GM23338 (cell line): ENCODE measurements around the gene SEMA5A. TPM values are rescaled to one million over a fixed set of nuclear protein-coding genes. Genes with fewer than 3 reads are reported as not detected.

Source experiments
- ATAC-seq: fragments of 200-7000 bp; cut with Tn5 transposase; 3 replicates; pipeline ENCODE4 v1.9.1; 2020
- DNase-seq: peaks from one replicate; pipeline ENCODE4 v3.0.0-alpha.2; 2015; ENCODE audit warnings: low spot score
- H2AFZ ChIP-seq: fragments of 200-600 bp; sonication (generic); 2 replicates; pipeline ENCODE4 v1.8.0; 2016; ENCODE audit warnings: antibody characterized with exemption, mild to moderate bottlenecking, moderate library complexity
- H3F3A ChIP-seq: fragments of 200-600 bp; sonication (generic); replicated peaks from 2 replicates; pipeline ENCODE4 v1.8.0; 2017; ENCODE audit warnings: antibody characterized with exemption, mixed run types, low read depth
- H3K27ac ChIP-seq: fragments of 200-600 bp; sonication (generic); 2 replicates; pipeline ENCODE4 v1.6.1; 2016; ENCODE audit warnings: low read depth
- H3K27me3 ChIP-seq: fragments of 200-600 bp; sonication (generic); 2 replicates; pipeline ENCODE4 v1.8.0; 2016; ENCODE audit warnings: mild to moderate bottlenecking, mixed run types, moderate library complexity; ENCODE audit not compliant: insufficient read depth
- H3K36me3 ChIP-seq: fragments of 200-600 bp; sonication (generic); 2 replicates; pipeline ENCODE4 v1.8.0; 2016; ENCODE audit warnings: mild to moderate bottlenecking; ENCODE audit not compliant: insufficient read depth
- H3K4me1 ChIP-seq: fragments of 200-600 bp; sonication (generic); 2 replicates; pipeline ENCODE4 v1.8.0; 2016; ENCODE audit warnings: mild to moderate bottlenecking, moderate library complexity; ENCODE audit not compliant: insufficient read depth
- H3K4me2 ChIP-seq: fragments of 200-600 bp; sonication (generic); 2 replicates; pipeline ENCODE4 v1.7.1; 2017; ENCODE audit warnings: mixed run types
- H3K4me3 ChIP-seq: fragments of 200-600 bp; sonication (generic); 2 replicates; pipeline ENCODE4 v1.6.1; 2016; ENCODE audit warnings: mixed run types
- H3K79me2 ChIP-seq: fragments of 200-600 bp; sonication (generic); replicated peaks from 2 replicates; pipeline ENCODE4 v1.8.0; 2017; ENCODE audit warnings: mild to moderate bottlenecking; ENCODE audit not compliant: insufficient read depth
- H3K9me2 ChIP-seq: fragments of 200-600 bp; sonication (generic); 2 replicates; pipeline ENCODE4 v1.8.0; 2017; ENCODE audit not compliant: insufficient read depth
- H4K20me1 ChIP-seq: fragments of 200-600 bp; sonication (generic); replicated peaks from 2 replicates; pipeline ENCODE4 v1.8.0; 2017; ENCODE audit warnings: mild to moderate bottlenecking; ENCODE audit not compliant: insufficient read depth
- H3K27ac Mint-ChIP-seq: 2 replicates; pipeline ENCODE4 v1.8.0; 2020; ENCODE audit warnings: inconsistent platforms, mild to moderate bottlenecking, moderate library complexity, mixed read lengths
- H3K27me3 Mint-ChIP-seq: 3 replicates; pipeline ENCODE4 v1.8.0; 2022; ENCODE audit warnings: low read depth, mild to moderate bottlenecking, moderate library complexity, mixed read lengths, inconsistent platforms; ENCODE audit not compliant: insufficient read depth, poor library complexity
- H3K36me3 Mint-ChIP-seq: 3 replicates; pipeline ENCODE4 v1.8.0; 2021; ENCODE audit warnings: low read depth, mild to moderate bottlenecking, inconsistent platforms, moderate library complexity, mixed read lengths
- H3K4me1 Mint-ChIP-seq: 3 replicates; pipeline ENCODE4 v1.8.0; 2020; ENCODE audit warnings: mild to moderate bottlenecking, inconsistent platforms, mixed read lengths
- H3K4me3 Mint-ChIP-seq: 3 replicates; pipeline ENCODE4 v1.8.0; 2021; ENCODE audit warnings: moderate library complexity, mild to moderate bottlenecking, inconsistent platforms, mixed read lengths
- H3K9me3 Mint-ChIP-seq: 3 replicates; pipeline ENCODE4 v1.8.0; 2020; ENCODE audit warnings: moderate library complexity, mild to moderate bottlenecking, inconsistent platforms, mixed read lengths
- CREB1 ChIP-seq: fragments of 250-450 bp; sonication (Bioruptor Pico); IDR thresholded peaks from 2 replicates; pipeline ENCODE4 v1.5.0; 2020; ENCODE audit warnings: low read depth, mild to moderate bottlenecking, moderate library complexity
- CTCF ChIP-seq, 2 experiments: fragments of 200-600 bp in 1 of 2; sonication (generic) in 1 of 2; conservative IDR thresholded peaks; 2 replicates each; pipeline versions ENCODE4 v1.5.1 to v1.6.1; 2016 to 2017; ENCODE audit warnings: antibody characterized with exemption in 2 of 2, low read depth in 2 of 2, mild to moderate bottlenecking in 2 of 2, moderate library complexity in 1 of 2
- ETS1 ChIP-seq: IDR thresholded peaks from 2 replicates; pipeline ENCODE4 v1.6.1; 2016; ENCODE audit warnings: antibody characterized with exemption
- EZH2 ChIP-seq: fragments of 200-600 bp; sonication (generic); IDR thresholded peaks from one replicate; pipeline ENCODE4 v1.8.0; 2017; ENCODE audit warnings: antibody characterized with exemption, mild to moderate bottlenecking, low read depth; ENCODE audit not compliant: unreplicated experiment
- EZH2phosphoT487 ChIP-seq: fragments of 200-600 bp; sonication (generic); IDR thresholded peaks from one replicate; pipeline ENCODE4 v1.8.1; 2018; ENCODE audit warnings: antibody characterized with exemption; ENCODE audit not compliant: unreplicated experiment
- JUNB ChIP-seq: IDR thresholded peaks from one replicate; pipeline ENCODE4 v1.6.1; 2016; ENCODE audit warnings: antibody characterized with exemption; ENCODE audit not compliant: unreplicated experiment
- NANOG ChIP-seq: IDR thresholded peaks from 2 replicates; pipeline ENCODE4 v1.6.1; 2016; ENCODE audit warnings: antibody characterized with exemption, borderline replicate concordance
- POLR2AphosphoS5 ChIP-seq: IDR thresholded peaks from 2 replicates; pipeline ENCODE4 v1.6.1; 2016; ENCODE audit warnings: antibody characterized with exemption, low read depth
- REST ChIP-seq: IDR thresholded peaks from one replicate; pipeline ENCODE4 v1.6.1; 2018; ENCODE audit warnings: antibody characterized with exemption; ENCODE audit not compliant: unreplicated experiment
- STAT1 ChIP-seq: IDR thresholded peaks from one replicate; pipeline ENCODE4 v1.6.1; 2016; ENCODE audit warnings: antibody characterized with exemption; ENCODE audit not compliant: unreplicated experiment
- ZNF114 ChIP-seq: fragments of 250-450 bp; sonication (Bioruptor Pico); IDR thresholded peaks from 2 replicates; pipeline ENCODE4 v1.5.0; 2020; ENCODE audit warnings: mild to moderate bottlenecking, moderate library complexity
- ZNF331 ChIP-seq: fragments of 250-450 bp; sonication (Bioruptor Pico); IDR thresholded peaks from 2 replicates; pipeline ENCODE4 v1.5.0; 2020; ENCODE audit warnings: low read depth, mild to moderate bottlenecking, moderate library complexity
- ZNF462 ChIP-seq: fragments of 250-450 bp; sonication (Bioruptor Pico); IDR thresholded peaks from 2 replicates; pipeline ENCODE4 v1.5.0; 2020; ENCODE audit warnings: mild to moderate bottlenecking, moderate library complexity
- polyA plus RNA-seq: library from polyadenylated mRNA; unstranded; fragments of >200 nt; fragmentation: Nextera tagmentation; extraction: Ambion mirVana; gene quantifications from 2 replicates; pipeline ENCODE4 v1.2.1, GENCODE V29; 2016
- total RNA-seq: library from RNA; depleted of rRNA; stranded (reverse); fragments of >200 nt; shearing (Covaris generic); gene quantifications from 2 replicates; pipeline ENCODE4 v1.2.3, GENCODE V29; 2014

The SEMA5A gene
- total and polyA plus RNA-seq, 2 experiments from 2014 or later: 2.1 to 8.1 TPM

GRCh38 chr5:9445826-9446388 lies 100.0 kb downstream of the SEMA5A start:
- H3K4me2 ChIP-seq: no peak overlapping the region
- H3K4me3 ChIP-seq: no peak overlapping the region
- Mint-ChIP-seq H3K27ac (no peak overlapping the region), H3K4me3 (no peak overlapping the region), H3K36me3 (peaks cover 26% of the 10 kb centered on the region), H3K4me1 (peaks cover under 1% of the 10 kb centered on the region; the same call in 1 of the 3 replicates), H3K9me3 (peaks cover 23% of the 10 kb centered on the region), H3K27me3 (no peaks in the 10 kb centered on the region)
- TF ChIP-seq ZNF462 (CRISPR knock-in tag): no peak
- TF ChIP-seq ZNF114 (CRISPR knock-in tag): no peak
- no peak for TF ChIP-seq CREB1 (CRISPR knock-in tag)
- no peak for TF ChIP-seq ETS1
- no peak for TF ChIP-seq CTCF (conservative IDR thresholded peaks at IDR 0.05; ENCODE audit: low read depth in 2 of 2)
- TF ChIP-seq EZH2phosphoT487: no peak
- no peak for TF ChIP-seq NANOG
- TF ChIP-seq ZNF331: no peak
- TF ChIP-seq REST: no peak
- no peak for TF ChIP-seq JUNB
- TF ChIP-seq POLR2AphosphoS5: no peak
- no peak for TF ChIP-seq STAT1
- TF ChIP-seq EZH2: no peak
- no peaks in the 10 kb centered on the region; the same call in 1 of the 2 replicates for H3K79me2 ChIP-seq
- H2AFZ ChIP-seq: no peak overlapping the region
- H3K27me3 ChIP-seq: no peaks in the 10 kb centered on the region
- H4K20me1 ChIP-seq: no peaks in the 10 kb centered on the region
- ATAC-seq: no peak
- H3K36me3 ChIP-seq: no peaks in the 10 kb centered on the region
- no peak for DNase-seq
- 0 out of 2 replicates have a peak, but pooled peaks cover 10% of the 10 kb centered on the region for H3K9me2 ChIP-seq
- H3F3A ChIP-seq: no peaks in the 10 kb centered on the region
- no peak overlapping the region for H3K27ac ChIP-seq
- 0 out of 2 replicates have a peak, but pooled peaks cover 3% of the 10 kb centered on the region for H3K4me1 ChIP-seq
